Measurements from ENCODE around the gene FMNL2.
"Not testable (repeated sequence)": the region's sequence is repeated elsewhere in the genome, so short reads cannot be mapped to it uniquely, and the experiment has no call there.

FMNL2 gene

DNA sequence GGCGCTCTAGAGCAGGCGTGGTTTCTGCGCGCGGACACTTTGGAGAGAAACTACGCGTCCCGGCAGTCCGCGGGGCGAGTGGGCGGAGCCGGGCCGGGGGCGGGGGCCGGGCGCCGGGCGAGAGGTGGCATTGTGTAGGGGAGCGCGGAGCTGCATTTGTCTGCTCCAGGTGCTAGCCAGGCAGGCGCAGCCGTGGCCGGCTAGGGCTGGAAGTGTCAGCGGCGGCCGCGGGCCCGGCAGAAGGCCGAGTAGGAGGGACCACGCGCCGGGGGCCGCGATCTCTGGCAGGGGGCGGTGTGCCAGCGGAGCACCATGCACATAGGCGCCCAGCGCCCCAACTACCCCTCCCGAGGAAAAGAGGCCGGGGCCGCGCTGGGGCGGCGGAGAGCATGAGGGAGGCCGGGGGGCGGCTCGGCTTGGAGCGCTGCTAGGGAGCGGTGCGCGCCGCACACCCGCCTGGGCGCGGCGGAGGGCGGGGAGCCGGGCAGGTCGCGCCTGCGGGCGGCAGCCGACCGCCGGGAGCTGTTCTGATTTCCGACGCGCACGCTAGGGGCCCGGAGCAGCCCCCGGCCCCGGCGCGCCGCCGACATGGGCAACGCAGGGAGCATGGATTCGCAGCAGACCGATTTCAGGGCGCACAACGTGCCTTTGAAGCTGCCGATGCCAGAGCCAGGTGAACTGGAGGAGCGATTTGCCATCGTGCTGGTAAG lies at the start of gene FMNL2:
Gene FMNL2 (plus strand): TSS at position 159 of the 710 bp plus-strand sequence.
- DNase-seq (ENCODE audit: low read depth in 2 of 2) = no peak

GRCh38 chr2:152292991-152293390 lies 42.0 kb upstream of the FMNL2 start:
- DNase-seq (ENCODE audit: low read depth in 2 of 2) = no peak

- DNase-seq (ENCODE audit: low read depth in 2 of 2) = no peak
These were observed 37.3 kb upstream of the FMNL2 start for GRCh38 chr2:152297715-152298114.

DNA sequence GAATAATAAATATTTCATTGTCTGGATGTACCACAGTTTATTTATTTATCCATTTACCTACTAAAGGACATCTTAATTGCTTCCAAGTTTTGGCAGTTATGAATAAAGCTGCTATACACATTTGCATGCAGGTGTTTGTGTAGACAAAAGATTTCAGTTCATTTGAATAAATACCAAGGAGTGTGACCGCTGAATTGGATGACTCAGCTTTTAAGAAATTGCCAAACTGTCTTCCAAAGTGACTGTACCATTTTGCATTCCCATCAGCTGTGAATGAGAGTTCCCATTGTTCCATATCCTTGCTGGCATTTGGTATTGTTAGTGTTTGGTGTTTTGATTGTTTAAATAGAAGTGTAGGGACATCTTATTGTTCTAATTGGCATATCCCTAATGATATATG lies 36.2 kb upstream of the FMNL2 start:
- no peak for DNase-seq (ENCODE audit: low read depth in 2 of 2)

- DNase-seq (ENCODE audit: low read depth in 2 of 2) = no peak
These were observed 33.8 kb upstream of the FMNL2 start for GRCh38 chr2:152301131-152301530.

DNA sequence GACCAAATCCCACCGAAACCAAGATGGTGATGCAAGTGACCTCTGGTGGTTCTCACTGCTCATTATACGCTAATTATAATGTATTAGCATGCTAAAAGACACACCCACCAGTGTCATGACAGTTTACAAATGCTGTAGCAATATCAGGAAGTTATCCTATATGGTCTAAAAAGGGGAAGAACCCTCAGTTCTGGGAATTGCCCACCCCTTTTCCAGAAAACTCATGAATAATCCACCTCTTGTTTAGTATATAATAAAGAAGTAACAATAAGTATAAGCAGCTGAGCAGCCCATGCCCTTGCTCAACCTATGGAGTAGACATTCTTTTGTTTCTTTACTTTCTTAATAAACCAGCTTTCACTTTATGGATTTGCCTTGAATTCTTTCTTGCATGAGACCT lies 31.0 kb upstream of the FMNL2 start:
- DNase-seq (ENCODE audit: low read depth in 2 of 2) = no peak

DNA sequence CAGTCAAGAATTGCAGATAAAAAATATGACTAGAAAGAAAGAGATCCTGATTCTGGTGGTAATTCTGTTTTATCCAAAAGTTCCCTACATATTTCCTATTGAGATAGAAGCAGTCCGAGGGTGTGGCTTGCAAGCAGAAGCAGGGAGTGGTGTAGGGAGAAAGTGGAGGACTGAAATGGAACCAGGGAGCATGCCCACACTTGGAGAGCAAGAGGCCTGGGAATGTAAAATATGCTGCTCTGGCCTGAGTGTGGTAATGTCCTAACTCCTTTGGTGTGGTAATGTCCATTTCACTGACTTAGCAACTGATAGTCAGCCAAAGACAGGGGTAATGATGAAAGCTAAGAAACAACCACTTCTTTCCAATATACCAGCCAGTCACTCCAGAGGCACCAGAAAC lies 30.1 kb upstream of the FMNL2 start:
- no peak for DNase-seq (ENCODE audit: low read depth in 2 of 2)

DNA sequence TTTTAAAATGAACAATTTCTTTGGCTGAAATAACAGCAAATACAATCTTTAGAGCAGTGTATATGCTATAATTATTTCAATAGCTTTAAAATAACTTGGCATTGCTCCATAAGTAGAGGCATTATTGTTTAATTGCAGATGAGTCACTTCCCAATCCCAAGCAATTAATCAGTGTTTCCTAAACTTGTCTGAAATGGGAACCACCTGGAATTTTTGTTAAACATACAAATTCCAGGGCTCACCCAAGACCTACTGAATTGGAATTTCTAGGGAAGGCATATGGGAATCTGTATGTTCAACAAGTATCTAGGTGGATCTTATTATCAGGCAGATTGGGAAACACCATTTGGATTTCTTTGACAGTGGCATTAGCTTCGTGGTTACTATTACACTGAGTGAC lies 27.1 kb upstream of the FMNL2 start:
- DNase-seq (ENCODE audit: low read depth in 2 of 2) = peak in 1 of 2 experiments; percentile 5

DNA sequence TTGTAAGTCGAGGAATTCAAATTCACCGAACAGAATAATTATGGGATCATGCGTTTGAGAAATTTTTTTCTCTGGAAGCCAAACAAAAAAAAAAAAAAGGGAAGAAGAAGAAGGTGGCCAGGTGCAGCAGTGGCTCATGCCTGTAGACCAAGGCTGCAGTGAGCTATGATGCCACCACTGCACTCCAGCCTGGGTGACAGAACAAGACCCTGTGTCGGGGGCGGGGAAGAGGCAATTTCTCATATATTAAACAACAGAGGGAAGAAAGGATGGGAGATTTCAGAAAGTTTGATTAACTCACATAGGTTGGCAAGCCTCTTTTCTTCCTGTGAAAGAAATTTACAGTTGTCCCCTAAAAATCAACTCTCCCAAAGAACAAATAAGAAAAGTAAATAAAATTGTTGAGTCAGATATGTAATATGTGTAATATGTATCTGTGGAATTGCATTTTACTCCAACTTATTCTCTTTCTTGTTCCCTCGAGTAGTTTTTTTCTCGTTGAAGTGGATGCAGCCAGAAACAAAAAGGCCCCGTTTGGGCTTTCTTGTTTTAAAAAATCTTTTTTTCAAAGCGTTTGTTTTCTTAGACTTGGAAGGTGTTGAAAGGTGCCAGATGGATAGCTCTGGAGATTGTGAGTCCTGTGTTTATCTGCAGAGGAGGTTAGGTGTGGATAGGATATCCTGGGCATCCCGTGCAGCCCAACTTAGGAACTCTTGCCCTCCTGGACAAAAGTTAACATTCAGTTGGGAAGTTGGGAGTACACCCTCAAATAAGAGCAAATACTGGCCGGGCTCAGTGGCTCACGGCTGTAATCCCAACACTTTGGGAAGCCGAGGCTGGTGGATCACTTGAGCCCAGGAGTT lies 25.4 kb upstream of the FMNL2 start:
- DNase-seq (ENCODE audit: low read depth in 2 of 2) = no peak

DNA sequence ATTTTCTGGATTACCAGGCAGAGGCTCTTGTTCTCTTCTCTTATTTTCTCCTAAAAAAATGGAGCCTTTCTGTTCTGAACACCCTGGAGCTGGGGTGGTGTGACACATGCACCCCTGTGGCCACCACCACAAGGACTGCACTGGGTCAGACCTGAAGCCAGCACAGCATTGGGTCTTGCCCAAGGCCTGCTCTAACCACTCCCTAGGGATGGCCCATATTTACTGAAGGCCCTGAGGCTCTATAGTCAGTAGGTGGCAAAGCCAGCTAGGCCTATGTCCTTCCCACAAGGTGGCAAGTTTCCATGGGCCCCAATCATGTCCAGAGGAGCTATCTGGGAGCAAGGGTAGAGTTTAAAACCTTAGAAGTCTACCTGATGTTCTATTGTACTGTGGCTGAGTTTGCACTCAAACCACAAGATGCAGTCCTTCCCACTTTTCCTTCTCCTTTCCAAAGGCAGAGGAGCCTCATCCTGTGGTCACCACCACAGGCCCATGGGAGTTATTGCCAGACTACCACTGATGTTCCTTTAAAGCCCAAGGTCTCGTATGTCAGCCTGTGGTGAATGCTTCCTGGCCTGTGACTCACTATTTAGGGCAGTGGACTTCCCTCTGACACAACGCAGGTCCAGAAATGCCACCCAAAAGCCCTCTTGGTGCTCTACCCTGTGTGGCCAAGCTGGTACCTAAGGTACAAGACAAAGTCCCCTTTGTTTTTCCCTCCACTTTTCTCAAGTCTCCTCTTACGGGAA lies 15.0 kb upstream of the FMNL2 start:
- no peak for DNase-seq (ENCODE audit: low read depth in 2 of 2)

DNA sequence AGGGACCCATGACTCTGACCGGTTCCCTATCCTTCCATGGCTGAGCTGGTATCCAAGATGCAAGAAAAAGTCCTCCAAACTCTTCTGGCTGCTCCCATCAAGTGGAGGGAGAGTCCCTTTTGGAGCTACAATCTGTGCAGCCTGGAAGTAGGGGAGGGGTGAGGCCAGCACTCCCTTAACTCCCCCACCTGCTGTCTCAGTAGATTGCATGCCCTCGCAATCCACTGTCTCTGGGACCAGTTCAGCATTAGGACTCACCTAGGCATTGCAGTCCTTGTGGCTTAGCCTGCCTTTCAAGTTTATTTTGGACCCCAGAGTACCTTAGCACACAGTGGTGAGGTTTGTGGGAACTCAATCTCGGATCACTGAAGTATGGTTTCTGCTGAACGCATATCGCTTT lies 14.2 kb upstream of the FMNL2 start:
- DNase-seq (ENCODE audit: low read depth in 2 of 2) = no peak

GRCh38 chr2:152322222-152322621 lies 12.8 kb upstream of the FMNL2 start:
- DNase-seq (ENCODE audit: low read depth in 2 of 2) = no peak

DNA sequence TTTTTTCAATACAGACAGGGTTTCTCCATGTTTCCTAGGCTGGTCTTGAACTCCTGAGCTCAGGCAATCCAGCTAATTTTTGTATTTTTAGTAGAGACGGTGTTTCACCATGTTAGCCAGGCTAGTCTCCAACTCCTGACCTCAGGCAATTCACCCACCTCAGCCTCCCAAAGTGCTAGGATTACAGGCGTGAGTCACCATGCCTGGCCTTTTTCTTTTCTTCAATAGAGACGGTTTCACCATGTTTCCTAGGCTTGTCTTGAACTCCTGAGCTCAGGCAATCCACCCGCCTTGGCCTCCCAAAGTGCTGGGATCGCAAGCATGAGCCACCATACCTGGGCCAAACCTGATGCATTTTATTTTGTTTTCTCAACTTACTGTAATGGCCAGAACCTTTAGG lies 9.8 kb upstream of the FMNL2 start:
- not testable (repeated sequence) for DNase-seq (ENCODE audit: low read depth in 2 of 2)

- no peak for DNase-seq (ENCODE audit: low read depth in 2 of 2)
These were observed 8.3 kb upstream of the FMNL2 start for GRCh38 chr2:152326710-152327109.

DNA sequence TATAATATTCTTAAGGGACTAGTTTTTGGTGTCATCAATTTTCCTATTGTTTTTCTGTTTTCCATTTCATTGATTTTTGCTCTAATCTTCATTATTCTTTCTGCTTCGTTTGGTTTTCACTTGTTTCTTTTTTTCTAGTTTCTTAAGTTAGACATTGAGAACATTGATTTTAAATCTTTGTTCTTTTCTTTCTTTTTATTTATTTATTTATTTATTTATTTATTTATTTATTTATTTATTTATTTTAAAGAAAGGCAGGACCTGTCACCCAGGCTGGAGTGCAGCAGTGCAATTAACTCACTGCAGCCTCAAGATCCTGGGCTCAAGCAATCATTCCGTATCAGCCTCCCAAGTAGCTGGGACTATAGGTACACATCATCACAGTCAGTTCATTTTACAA lies 7.0 kb upstream of the FMNL2 start:
- DNase-seq (ENCODE audit: low read depth in 2 of 2) = no peak

- DNase-seq (ENCODE audit: low read depth in 2 of 2) = no peak
These were observed 4.6 kb upstream of the FMNL2 start for GRCh38 chr2:152330235-152330866.

- DNase-seq (ENCODE audit: low read depth in 2 of 2) = no peak
These were observed 316 bp upstream of the FMNL2 start for GRCh38 chr2:152334701-152335015.

DNA sequence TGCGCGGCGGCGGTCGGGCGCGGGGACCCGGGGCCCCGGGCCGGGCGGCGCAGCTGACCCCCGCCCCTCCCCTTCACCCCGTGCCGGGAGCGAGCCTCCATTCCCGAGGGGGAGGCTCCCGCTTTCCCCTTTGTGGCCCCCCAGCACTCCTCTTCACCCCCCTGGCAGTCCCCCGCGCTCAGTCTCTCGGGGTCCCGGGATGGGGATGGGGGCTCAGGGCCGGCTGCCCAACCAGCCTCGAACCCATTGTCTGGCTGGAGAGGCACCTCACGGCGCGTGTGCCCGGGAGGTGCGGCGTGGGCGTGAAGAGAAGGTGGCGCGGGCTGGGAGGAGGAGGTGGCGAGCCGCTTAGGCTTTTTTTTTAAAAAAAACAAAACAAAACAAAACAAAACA lies 748 bp downstream of the FMNL2 start:
- DNase-seq (ENCODE audit: low read depth in 2 of 2) = no peak

GRCh38 chr2:152336119-152336853 lies 1.3 kb downstream of the FMNL2 start:
- DNase-seq (ENCODE audit: low read depth in 2 of 2) = no peak

GRCh38 chr2:152336854-152337510 lies 2.0 kb downstream of the FMNL2 start:
- DNase-seq (ENCODE audit: low read depth in 2 of 2) = peak in 1 of 2 experiments; percentile 57

- no peak for DNase-seq (ENCODE audit: low read depth in 2 of 2)
These were observed 2.5 kb downstream of the FMNL2 start for GRCh38 chr2:152337511-152337903.
